ENCODE measurements around the gene CCDC54. TPM values are rescaled to one million over a fixed set of nuclear protein-coding genes. Genes with fewer than 3 reads are reported as not detected.

Gene CCDC54
- polyA plus RNA-seq, 1 donor = 0.04 TPM

DNA sequence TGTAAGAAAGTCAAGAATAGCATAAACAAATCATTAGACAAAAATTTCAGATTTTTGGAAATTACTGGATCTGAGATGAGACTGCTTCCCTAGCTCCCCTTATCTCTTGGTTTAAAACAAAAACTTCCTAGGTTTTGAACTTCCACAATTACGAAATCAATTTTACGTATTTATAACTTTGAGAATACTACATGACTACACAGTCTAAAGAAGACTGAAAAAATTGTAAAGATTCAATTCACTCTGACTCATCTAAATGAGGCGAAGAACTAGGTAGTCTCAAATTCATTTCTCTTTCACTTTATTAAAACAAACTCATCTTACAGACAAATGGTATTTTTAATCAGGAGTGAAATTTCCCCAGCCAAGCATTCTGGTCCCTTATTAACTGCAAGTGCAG is 10.3 kb downstream of the CCDC54 start:
- 85% methylated on average over 2 of the region's 3 CpGs for WGBS (ENCODE audit: insufficient coverage, low lambda C conversion rate)
- Histone ChIP-seq H3K27me3 (ENCODE audit: control insufficient read depth, insufficient read depth, low read length) (no peaks in the 10 kb centered on the region), H3K27ac (ENCODE audit: low read length) (no peak overlapping the region), H3K4me1 (ENCODE audit: control insufficient read depth, insufficient read depth, low read length) (no peaks in the 10 kb centered on the region), H3K9me3 (ENCODE audit: control insufficient read depth, low read depth, low read length) (no peaks in the 10 kb centered on the region), H3K4me3 (ENCODE audit: low read length) (no peak overlapping the region), H3K36me3 (ENCODE audit: control insufficient read depth, insufficient read depth, low read length) (no peaks in the 10 kb centered on the region)
- no peak for DNase-seq

- H3K9me3 ChIP-seq (ENCODE audit: control insufficient read depth, low read depth, low read length) = no peaks in the 10 kb centered on the region
- no peak overlapping the region for H3K27ac ChIP-seq (ENCODE audit: low read length)
- H3K4me1 ChIP-seq (ENCODE audit: control insufficient read depth, insufficient read depth, low read length) = no peaks in the 10 kb centered on the region
- DNase-seq = no peak
- peaks cover 3% of the 10 kb centered on the region for H3K27me3 ChIP-seq (ENCODE audit: control insufficient read depth, insufficient read depth, low read length)
- 100% methylated on average over 1 of the region's 3 CpGs for WGBS (ENCODE audit: insufficient coverage, low lambda C conversion rate)
- no peaks in the 10 kb centered on the region for H3K36me3 ChIP-seq (ENCODE audit: control insufficient read depth, insufficient read depth, low read length)
- H3K4me3 ChIP-seq (ENCODE audit: low read length) = no peak overlapping the region
Measured at GRCh38 chr3:107392549-107393165, 15.4 kb downstream of the CCDC54 start.

DNA sequence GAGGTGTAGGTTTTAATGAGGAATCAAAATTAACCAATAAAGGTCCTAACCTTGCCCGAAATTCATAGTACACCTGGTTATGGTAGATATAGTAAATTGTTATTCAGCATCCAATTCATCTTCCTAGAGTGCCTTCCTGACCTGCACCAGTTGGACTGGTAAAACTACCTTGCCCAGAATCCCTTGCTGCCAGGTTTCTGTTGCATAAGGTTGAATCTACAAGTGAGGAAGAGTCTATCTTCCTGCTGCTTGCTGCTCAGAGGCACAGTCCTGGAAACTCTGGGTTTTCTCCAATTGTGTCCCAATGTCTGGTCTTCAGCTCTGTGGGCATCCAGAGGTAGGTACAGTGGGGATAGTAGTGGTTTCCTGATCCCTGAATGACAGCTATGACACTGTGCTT is 17.3 kb downstream of the CCDC54 start:
- WGBS (ENCODE audit: insufficient coverage, low lambda C conversion rate) = 100% methylated on average over 1 of the region's 1 CpG
- DNase-seq = no peak
- H3K9me3 ChIP-seq (ENCODE audit: control insufficient read depth, low read depth, low read length) = no peaks in the 10 kb centered on the region

GRCh38 chr3:107395066-107395465 is 17.8 kb downstream of the CCDC54 start:
- Histone ChIP-seq H3K9me3 (ENCODE audit: control insufficient read depth, low read depth, low read length) (no peaks in the 10 kb centered on the region), H3K36me3 (ENCODE audit: control insufficient read depth, insufficient read depth, low read length) (no peaks in the 10 kb centered on the region), H3K27ac (ENCODE audit: low read length) (no peak overlapping the region), H3K27me3 (ENCODE audit: control insufficient read depth, insufficient read depth, low read length) (peaks cover 3% of the 10 kb centered on the region), H3K4me3 (ENCODE audit: low read length) (no peak overlapping the region), H3K4me1 (ENCODE audit: control insufficient read depth, insufficient read depth, low read length) (no peaks in the 10 kb centered on the region)
- DNase-seq = no peak
- 67% methylated on average over 1 of the region's 2 CpGs for WGBS (ENCODE audit: insufficient coverage, low lambda C conversion rate)

More for the DNA sequence above, 17.3 kb downstream of the CCDC54 start:
- H3K4me1 ChIP-seq (ENCODE audit: control insufficient read depth, insufficient read depth, low read length) = no peaks in the 10 kb centered on the region
- H3K36me3 ChIP-seq (ENCODE audit: control insufficient read depth, insufficient read depth, low read length) = no peaks in the 10 kb centered on the region
- H3K4me3 ChIP-seq (ENCODE audit: low read length) = no peak overlapping the region
- H3K27me3 ChIP-seq (ENCODE audit: control insufficient read depth, insufficient read depth, low read length) = peaks cover 3% of the 10 kb centered on the region
- H3K27ac ChIP-seq (ENCODE audit: low read length) = no peak overlapping the region

GRCh38 chr3:107401301-107401700 is 24.1 kb downstream of the CCDC54 start:
- DNase-seq = no peak
- H3K27ac ChIP-seq (ENCODE audit: low read length) = no peak overlapping the region
- no peaks in the 10 kb centered on the region for H3K9me3 ChIP-seq (ENCODE audit: control insufficient read depth, low read depth, low read length)
- WGBS (ENCODE audit: insufficient coverage, low lambda C conversion rate) = no CpG with 5 or more reads among the region's 1 CpG
- H3K36me3 ChIP-seq (ENCODE audit: control insufficient read depth, insufficient read depth, low read length) = no peaks in the 10 kb centered on the region
- no peaks in the 10 kb centered on the region for H3K4me1 ChIP-seq (ENCODE audit: control insufficient read depth, insufficient read depth, low read length)
- peaks cover 3% of the 10 kb centered on the region for H3K27me3 ChIP-seq (ENCODE audit: control insufficient read depth, insufficient read depth, low read length)
- no peak overlapping the region for H3K4me3 ChIP-seq (ENCODE audit: low read length)

DNA sequence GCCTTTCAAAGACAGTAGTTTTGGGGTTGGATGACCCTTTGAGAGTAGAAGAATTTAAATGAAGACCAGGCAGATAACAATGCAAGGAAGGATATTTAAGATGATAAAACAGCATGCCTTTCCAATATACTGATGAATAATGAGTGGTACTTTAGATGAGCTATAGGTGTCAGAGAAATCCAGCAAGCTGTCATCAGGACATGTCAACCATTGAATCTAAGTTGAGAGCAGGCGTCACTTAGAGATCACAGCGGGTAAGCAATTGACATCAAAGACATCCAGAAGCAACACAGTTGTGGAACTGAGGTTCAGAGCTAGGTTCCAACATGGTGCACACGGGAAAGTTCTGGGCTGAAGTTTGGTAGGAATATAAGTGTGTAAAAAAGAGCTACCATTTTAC is 25.0 kb downstream of the CCDC54 start:
- H3K27me3 ChIP-seq (ENCODE audit: control insufficient read depth, insufficient read depth, low read length) = peaks cover 3% of the 10 kb centered on the region
- 100% methylated on average over 1 of the region's 3 CpGs for WGBS (ENCODE audit: insufficient coverage, low lambda C conversion rate)
- no peak overlapping the region for H3K4me3 ChIP-seq (ENCODE audit: low read length)
- no peak for DNase-seq
- no peaks in the 10 kb centered on the region for H3K4me1 ChIP-seq (ENCODE audit: control insufficient read depth, insufficient read depth, low read length)
- H3K27ac ChIP-seq (ENCODE audit: low read length) = no peak overlapping the region
- no peaks in the 10 kb centered on the region for H3K9me3 ChIP-seq (ENCODE audit: control insufficient read depth, low read depth, low read length)
- no peaks in the 10 kb centered on the region for H3K36me3 ChIP-seq (ENCODE audit: control insufficient read depth, insufficient read depth, low read length)

GRCh38 chr3:107404727-107405469 is 27.7 kb downstream of the CCDC54 start:
- Histone ChIP-seq H3K9me3 (ENCODE audit: control insufficient read depth, low read depth, low read length) (peaks cover 7% of the 10 kb centered on the region), H3K36me3 (ENCODE audit: control insufficient read depth, insufficient read depth, low read length) (no peaks in the 10 kb centered on the region), H3K27ac (ENCODE audit: low read length) (no peak overlapping the region), H3K4me1 (ENCODE audit: control insufficient read depth, insufficient read depth, low read length) (no peaks in the 10 kb centered on the region), H3K27me3 (ENCODE audit: control insufficient read depth, insufficient read depth, low read length) (no peaks in the 10 kb centered on the region), H3K4me3 (ENCODE audit: low read length) (no peak overlapping the region)
- peak in 1 of 2 donors; percentile 19 for DNase-seq
- WGBS (ENCODE audit: insufficient coverage, low lambda C conversion rate) = 78% methylated on average over 2 of the region's 3 CpGs

GRCh38 chr3:107407355-107407754 is 30.1 kb downstream of the CCDC54 start:
- Histone ChIP-seq H3K27ac (ENCODE audit: low read length) (no peak overlapping the region), H3K36me3 (ENCODE audit: control insufficient read depth, insufficient read depth, low read length) (no peaks in the 10 kb centered on the region), H3K27me3 (ENCODE audit: control insufficient read depth, insufficient read depth, low read length) (no peaks in the 10 kb centered on the region), H3K4me3 (ENCODE audit: low read length) (no peak overlapping the region), H3K9me3 (ENCODE audit: control insufficient read depth, low read depth, low read length) (peaks cover 7% of the 10 kb centered on the region), H3K4me1 (ENCODE audit: control insufficient read depth, insufficient read depth, low read length) (no peaks in the 10 kb centered on the region)
- no peak for DNase-seq
- 33% methylated on average over 1 of the region's 2 CpGs for whole genome bisulfite sequencing (ENCODE audit: insufficient coverage, low lambda C conversion rate)

- peaks cover 7% of the 10 kb centered on the region for H3K9me3 ChIP-seq (ENCODE audit: control insufficient read depth, low read depth, low read length)
- whole genome bisulfite sequencing (ENCODE audit: insufficient coverage, low lambda C conversion rate) = no CpG with 5 or more reads among the region's 5 CpGs
- no peaks in the 10 kb centered on the region for H3K27me3 ChIP-seq (ENCODE audit: control insufficient read depth, insufficient read depth, low read length)
- DNase-seq = no peak
- H3K36me3 ChIP-seq (ENCODE audit: control insufficient read depth, insufficient read depth, low read length) = no peaks in the 10 kb centered on the region
- no peak overlapping the region for H3K4me3 ChIP-seq (ENCODE audit: low read length)
- no peak overlapping the region for H3K27ac ChIP-seq (ENCODE audit: low read length)
- no peaks in the 10 kb centered on the region for H3K4me1 ChIP-seq (ENCODE audit: control insufficient read depth, insufficient read depth, low read length)
Measured at GRCh38 chr3:107408513-107408912, 31.3 kb downstream of the CCDC54 start.

- H3K9me3 ChIP-seq (ENCODE audit: control insufficient read depth, low read depth, low read length) = peaks cover 7% of the 10 kb centered on the region
- 100% methylated on average over 1 of the region's 2 CpGs for WGBS (ENCODE audit: insufficient coverage, low lambda C conversion rate)
- H3K4me1 ChIP-seq (ENCODE audit: control insufficient read depth, insufficient read depth, low read length) = no peaks in the 10 kb centered on the region
- no peak overlapping the region for H3K4me3 ChIP-seq (ENCODE audit: low read length)
- H3K36me3 ChIP-seq (ENCODE audit: control insufficient read depth, insufficient read depth, low read length) = no peaks in the 10 kb centered on the region
- no peak overlapping the region for H3K27ac ChIP-seq (ENCODE audit: low read length)
- H3K27me3 ChIP-seq (ENCODE audit: control insufficient read depth, insufficient read depth, low read length) = no peaks in the 10 kb centered on the region
- no peak for DNase-seq
Measured at GRCh38 chr3:107409365-107409764, 32.1 kb downstream of the CCDC54 start.

DNA sequence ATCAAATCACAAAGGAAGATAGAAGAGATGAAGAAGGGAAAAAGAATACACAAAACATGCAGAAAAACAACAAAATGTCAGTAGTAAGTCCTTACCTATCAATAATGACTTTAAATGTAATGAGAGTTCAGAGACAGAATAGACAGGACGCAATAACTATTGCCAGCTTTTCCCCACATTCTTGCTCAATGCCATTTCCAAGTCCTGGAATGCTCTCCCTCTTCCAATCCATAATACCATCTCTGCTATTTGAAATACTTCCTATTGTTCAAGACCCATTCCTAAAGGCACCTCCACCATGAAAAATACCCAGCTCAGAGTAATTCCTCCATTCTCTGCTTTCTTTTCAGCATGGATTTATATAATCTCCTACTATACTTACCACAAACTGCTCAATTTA is 33.4 kb downstream of the CCDC54 start:
- Histone ChIP-seq H3K9me3 (ENCODE audit: control insufficient read depth, low read depth, low read length) (peaks cover 7% of the 10 kb centered on the region), H3K4me3 (ENCODE audit: low read length) (no peak overlapping the region), H3K36me3 (ENCODE audit: control insufficient read depth, insufficient read depth, low read length) (no peaks in the 10 kb centered on the region), H3K27me3 (ENCODE audit: control insufficient read depth, insufficient read depth, low read length) (no peaks in the 10 kb centered on the region), H3K4me1 (ENCODE audit: control insufficient read depth, insufficient read depth, low read length) (no peaks in the 10 kb centered on the region), H3K27ac (ENCODE audit: low read length) (no peak overlapping the region)
- no CpG with 5 or more reads among the region's 1 CpG for WGBS (ENCODE audit: insufficient coverage, low lambda C conversion rate)
- no peak for DNase-seq
